ENCODE results near the gene FGF4.
A peak's percentile ranks its signal among the peaks of the same experiment; 100 is the strongest.

FGF4 gene

GRCh38 chr11:69726481-69726880 is 48.7 kb downstream of the FGF4 start:
- DNase-seq (ENCODE audit: low read depth, low spot score): no peak

GRCh38 chr11:69726019-69726418 is 49.1 kb downstream of the FGF4 start:
- DNase-seq (ENCODE audit: low read depth, low spot score): no peak

GRCh38 chr11:69721745-69722144 is 53.4 kb downstream of the FGF4 start:
- peak; percentile 31 for DNase-seq (ENCODE audit: low read depth, low spot score)

DNA sequence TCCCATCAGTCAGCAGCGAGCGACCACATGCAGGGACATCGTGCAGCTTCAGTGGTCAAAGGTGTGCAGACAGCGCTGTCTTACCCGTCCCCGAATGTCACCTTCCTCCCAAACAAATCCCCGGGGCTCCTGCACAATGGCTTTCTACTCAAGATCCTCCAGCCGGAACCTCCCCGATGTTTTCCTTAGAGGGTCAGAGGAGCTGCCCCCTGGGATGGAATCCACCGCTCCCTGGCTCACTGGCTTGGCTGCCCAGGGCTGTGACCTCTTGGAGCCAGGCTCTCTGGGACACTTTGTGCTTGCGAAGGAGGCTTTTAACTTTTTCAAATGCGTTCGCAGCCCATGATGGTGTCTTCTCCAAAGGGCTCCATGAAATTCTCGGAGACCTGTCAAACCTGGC is 54.0 kb downstream of the FGF4 start:
- DNase-seq (ENCODE audit: low read depth, low spot score): no peak
